ENCODE data around the gene NUCB2.

NUCB2 gene

DNA sequence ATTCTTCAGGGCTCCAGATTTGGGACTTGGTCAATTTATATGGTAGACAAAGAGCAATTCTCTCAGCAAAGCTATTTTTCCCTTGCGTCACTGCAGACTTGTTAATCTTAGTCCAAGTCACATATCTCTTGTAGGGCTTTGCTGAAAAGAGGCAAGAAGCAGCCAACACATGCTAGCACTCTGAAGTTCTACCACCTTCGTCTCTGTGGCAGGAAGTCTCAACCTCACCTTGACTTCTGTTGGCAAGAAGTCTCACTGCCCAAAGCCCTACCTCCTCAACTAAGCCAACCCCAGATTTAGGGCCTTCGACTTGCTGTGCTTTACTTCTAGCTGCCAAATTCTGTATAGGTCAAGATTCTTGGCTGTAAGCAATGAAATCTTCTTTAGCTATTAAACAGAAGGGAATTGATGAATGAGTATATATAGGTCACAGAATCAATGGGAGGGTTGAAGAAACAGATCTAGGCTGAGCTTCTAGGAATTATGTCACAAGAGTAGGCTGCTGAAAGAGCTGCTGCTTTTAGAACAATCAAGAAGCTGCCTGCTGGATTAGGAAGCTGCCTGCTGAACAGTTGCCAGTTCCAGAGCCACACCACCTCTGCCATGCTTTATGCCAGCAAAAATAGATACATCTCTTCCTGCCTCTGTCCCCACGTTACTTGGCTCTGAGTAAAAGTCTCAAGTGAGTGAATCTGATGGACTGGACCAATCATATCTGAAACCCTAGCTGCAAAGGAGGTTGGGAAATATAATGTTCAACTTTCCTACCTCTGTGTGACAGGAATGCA lies 57.5 kb downstream of the NUCB2 start:
- DNase-seq (ENCODE audit: low read depth) = peak; percentile 9

DNA sequence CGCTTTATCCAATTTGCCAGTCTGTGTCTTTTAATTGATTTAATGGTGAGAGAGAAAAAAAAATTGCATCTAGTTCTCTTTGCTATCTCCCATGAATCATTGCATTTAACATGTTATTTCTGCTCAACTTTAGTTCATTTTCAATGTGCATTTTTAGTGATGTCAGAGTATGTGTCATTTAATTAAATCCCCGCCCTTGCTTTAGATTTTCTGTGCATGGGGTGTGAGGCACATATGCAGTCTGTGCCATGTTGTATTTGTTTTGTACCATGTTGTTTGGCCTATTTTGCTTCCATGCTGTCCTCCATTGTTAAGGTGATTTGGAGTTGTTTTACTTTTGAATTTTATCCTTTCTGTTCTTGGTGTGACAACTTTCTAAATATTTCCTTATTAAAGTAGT lies 66.7 kb downstream of the NUCB2 start:
- DNase-seq (ENCODE audit: low read depth) = no peak

- no peak for DNase-seq (ENCODE audit: low read depth)
Measured at GRCh38 chr11:17343907-17344306, 67.4 kb downstream of the NUCB2 start.

DNA sequence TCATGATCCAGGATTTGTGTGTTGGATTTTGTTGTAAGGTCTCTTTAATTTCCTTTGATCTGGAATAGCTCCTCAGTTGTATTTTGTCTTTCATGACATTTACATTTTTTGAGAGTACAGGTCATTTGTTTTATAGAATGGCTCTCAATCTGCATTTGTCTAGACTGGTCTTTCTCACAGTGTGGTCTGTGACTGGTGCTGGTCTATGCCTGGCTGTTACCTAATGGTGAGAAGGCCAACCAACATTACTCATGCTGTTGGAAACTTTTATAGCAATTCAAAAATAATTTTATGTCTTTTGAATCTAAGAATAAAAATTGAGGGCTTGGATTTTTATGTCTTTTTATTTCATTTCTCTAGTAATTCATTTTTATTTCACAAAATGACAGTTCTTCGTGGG lies 71.1 kb downstream of the NUCB2 start:
- DNase-seq (ENCODE audit: low read depth) = no peak

- no peak for DNase-seq (ENCODE audit: low read depth)
Measured at GRCh38 chr11:17350455-17351171, 74.1 kb downstream of the NUCB2 start.

GRCh38 chr11:17351172-17351509 lies 74.6 kb downstream of the NUCB2 start:
- DNase-seq (ENCODE audit: low read depth) = no peak

DNA sequence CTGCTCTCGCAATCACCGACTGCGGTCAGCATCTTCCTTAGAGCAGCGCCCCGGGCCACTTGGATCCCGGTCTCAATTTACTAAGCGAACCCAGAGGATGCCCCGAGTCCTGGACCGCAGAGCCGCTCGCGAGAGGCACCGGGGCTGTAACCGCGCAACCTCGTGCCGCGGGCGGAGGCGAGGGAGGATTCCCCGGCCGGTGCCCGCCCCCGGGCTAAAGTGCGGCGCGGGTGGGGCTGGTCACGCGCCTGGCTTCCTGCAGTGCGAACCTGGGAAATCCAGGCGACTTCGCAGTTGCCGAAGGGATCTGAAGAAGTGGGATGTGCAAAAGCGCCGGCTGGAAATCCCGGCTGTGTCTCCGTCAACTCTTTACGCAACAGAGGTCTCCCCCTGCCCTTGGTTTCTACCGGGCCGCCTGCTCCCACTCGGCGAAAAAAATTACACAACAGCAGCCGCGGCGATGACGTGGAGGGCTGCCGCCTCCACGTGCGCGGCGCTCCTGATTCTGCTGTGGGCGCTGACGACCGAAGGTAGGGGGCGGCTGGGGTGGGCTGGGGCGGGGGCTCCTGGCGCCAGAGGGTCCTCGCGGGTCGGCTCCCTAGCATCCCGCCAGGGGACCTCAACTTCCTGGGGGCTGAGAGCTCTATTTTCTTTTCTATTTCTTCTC lies 75.1 kb downstream of the NUCB2 start, which contains the start of gene NCR3LG1:
TSS of gene NCR3LG1 (plus strand) at position 291 of the 667 bp plus-strand sequence. CDS start at position 461, 170 bp downstream.
- DNase-seq (ENCODE audit: low read depth) = peak; percentile 51

DNA sequence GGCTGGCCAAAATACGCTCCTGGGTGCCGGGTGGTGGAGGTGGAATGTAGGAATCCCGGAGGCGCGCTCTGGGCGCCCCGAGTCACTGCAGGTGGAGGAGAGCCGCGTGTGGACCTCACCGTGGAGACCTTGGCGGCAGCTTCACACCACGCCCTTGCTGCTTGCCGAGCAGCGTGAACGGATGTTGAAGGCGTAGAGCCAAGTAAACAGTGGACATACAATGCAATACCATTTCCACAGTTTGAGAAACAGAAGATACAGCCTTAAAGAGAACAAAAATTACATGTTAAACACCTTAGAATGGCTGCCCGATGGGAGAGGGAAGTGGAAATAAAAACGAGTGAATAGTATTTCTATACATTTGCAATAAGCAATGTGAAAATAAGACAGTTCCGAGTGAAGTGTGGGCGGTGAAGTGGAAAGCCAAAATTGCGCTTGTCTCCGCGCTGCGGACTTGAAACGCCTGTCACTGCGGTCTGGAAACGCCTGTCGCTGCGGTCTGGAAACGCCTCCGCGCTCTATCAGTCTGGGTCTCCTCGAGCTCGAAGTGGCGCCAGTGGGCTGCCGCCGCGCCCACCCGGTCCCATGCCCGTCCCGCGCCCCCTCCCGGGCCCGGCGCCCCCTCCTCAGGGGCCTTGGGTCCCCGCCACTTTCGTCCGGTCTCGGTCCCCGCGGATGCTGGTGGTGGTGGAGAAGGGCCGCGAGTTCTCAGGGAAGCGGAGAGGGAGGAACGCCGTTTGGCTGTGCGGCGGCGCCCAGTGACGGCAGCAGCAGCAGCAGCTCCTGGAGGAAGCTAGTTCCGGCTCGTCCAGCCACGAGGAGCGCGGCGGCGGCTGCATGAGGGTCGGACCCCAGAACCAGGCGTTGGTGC lies 76.6 kb downstream of the NUCB2 start:
- DNase-seq (ENCODE audit: low read depth) = peak; percentile 46

- DNase-seq (ENCODE audit: low read depth) = no peak
Measured at GRCh38 chr11:17353821-17354600, 77.5 kb downstream of the NUCB2 start.

GRCh38 chr11:17354601-17354991 lies 78.1 kb downstream of the NUCB2 start:
- DNase-seq (ENCODE audit: low read depth) = peak; percentile 54

- no peak for DNase-seq (ENCODE audit: low read depth)
Measured at GRCh38 chr11:17366495-17366894, 90.0 kb downstream of the NUCB2 start.

- no peak for DNase-seq (ENCODE audit: low read depth)
Measured at GRCh38 chr11:17368551-17368950, 92.0 kb downstream of the NUCB2 start.

GRCh38 chr11:17369094-17369493 lies 92.6 kb downstream of the NUCB2 start:
- DNase-seq (ENCODE audit: low read depth) = no peak

DNA sequence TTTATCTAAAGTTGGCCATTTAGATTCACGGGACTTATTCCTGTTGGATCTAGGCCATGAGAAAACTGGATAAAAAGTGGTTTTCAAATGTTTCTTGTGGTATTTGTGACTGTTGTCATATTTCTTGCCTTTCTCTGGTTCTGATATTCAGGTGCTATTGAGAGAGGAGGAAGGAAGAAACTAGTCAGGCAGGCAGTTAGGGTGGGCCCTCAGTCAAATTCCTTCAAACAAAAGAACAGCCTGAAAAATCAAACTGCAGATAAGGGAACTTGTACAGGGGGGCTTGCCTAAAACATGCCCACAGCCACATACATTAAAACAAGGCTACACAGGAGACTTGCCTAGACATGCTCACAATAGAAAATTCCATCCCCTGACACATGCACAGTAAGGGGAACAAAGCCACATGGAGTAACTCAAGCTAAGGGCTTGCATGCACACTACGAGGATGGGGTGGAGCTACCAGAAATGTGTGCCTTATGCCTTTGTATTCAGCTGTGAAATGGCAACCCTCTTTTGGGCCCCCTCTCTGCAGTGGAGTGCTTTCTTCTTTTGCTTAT lies 93.2 kb downstream of the NUCB2 start:
- no peak for DNase-seq (ENCODE audit: low read depth)

GRCh38 chr11:17371614-17372013 lies 95.1 kb downstream of the NUCB2 start:
- DNase-seq (ENCODE audit: low read depth) = no peak

DNA sequence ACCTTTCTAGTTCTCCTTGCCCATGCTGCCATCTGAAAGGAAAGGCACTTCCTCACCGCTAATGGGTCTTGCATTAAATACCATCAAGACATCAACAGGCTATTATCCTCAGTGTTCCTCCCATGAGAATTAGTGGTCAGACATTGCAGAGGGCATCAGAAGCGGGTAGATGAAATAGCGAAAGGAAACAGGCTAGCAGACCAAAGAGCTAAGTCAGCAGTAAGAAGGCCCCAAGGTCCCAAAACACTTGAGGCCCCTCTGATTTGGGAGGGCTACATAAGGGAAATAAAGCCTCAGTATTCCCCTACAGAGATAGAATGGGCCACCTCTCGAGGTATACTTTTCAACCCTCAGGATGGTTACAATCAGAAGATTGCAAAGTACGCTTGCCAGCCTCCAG lies 99.0 kb downstream of the NUCB2 start:
- DNase-seq (ENCODE audit: low read depth) = no peak

DNA sequence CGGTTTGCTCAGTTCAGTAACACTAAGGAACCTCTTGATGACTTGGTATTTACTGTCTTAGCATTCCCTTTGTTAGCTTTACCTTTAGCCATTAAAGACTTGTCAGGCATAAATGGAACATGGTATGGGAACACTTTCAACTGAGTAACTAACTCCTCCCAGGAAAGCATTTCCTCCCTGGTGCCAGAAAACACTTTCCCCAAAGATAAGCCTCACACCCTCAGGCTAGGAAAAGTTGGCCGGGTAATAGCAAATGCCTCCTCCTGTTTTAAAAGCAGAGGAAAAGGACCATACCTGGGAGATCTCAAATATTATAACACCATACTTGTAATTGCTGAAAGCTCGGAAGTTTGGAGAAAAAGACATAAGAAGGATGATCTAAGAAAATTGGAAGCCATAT lies 100.0 kb downstream of the NUCB2 start:
- DNase-seq (ENCODE audit: low read depth) = no peak

DNA sequence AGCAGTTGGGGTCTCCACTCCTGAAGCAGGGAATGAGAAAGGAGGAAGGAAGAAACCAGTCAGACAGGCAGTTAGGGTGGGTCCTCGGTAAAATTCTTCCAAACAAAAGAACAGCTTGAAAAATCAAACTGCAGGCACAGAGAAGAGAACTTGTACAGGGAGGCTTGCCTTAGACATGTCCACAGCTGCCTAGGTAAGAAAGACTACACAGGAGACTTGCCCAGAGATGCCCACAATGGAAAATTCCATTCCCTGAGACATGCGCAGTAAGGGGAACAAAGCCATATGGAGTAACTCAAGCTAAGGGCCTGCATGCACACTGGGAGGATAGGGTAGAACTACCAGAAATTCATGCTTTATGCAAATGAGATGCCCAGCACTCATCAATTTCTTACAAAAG lies 102.1 kb downstream of the NUCB2 start:
- no peak for DNase-seq (ENCODE audit: low read depth)

DNA sequence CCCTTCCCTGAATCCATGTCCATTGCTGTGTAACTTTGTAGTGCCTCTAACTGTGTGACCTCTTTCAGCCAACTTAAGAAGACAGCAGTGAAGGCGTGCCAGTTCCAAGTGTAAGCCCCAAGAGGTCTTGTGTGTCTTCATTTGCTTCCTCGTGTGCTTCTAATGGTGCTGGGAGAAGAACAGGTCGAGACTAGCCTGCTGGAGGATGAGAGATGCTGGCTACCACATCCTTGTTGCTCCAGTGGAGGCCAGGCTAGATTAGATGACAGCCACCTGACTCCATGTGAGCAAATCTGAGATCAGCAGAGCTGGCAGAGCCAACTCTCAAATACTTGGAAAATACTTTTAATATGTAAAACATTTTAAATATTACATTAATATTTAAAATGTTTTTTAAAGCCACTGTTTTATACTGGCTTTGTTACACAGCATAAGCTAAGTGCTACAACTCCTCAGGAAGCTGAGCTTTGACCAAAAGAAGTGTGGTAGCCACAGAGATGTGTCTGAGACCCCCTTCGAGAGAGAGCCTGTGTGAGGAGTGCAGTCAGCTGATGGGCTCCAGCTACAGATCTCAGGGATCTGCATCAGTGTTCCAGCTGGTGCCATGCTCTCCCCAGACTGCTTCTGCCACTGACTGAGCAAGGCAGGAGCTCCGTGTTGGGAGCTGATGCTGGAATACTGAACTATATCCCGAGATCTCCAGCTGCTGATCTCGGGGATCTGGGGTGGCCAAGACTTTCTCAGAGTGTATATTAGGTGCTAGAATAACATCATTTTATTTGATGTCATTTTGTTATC lies 103.0 kb downstream of the NUCB2 start:
- no peak for DNase-seq (ENCODE audit: low read depth)

GRCh38 chr11:17381156-17381555 lies 104.6 kb downstream of the NUCB2 start:
- no peak for DNase-seq (ENCODE audit: low read depth)

All from activated gamma-delta T cell treated with anti-CD3 and anti-CD28 coated beads, Interleukin-2, amount 50 U/mL, for 16 hours (primary cell).